AG20443 (cell line): ENCODE data around the gene IMMP2L.
"Not testable (repeated sequence)": the region's sequence is repeated elsewhere in the genome, so short reads cannot be mapped to it uniquely, and the experiment has no call there.

Experiments used
- DNase-seq: peaks from one replicate; pipeline ENCODE4 v3.0.0; 2012; ENCODE audit warnings: low spot score, mixed read lengths

IMMP2L gene

GRCh38 chr7:111561904-111562732 lies at the start of gene IMMP2L:
Gene IMMP2L (minus strand): TSS chr7:111562492.
- DNase-seq, result peak; percentile 99

GRCh38 chr7:111609483-111610254 lies 47.4 kb upstream of the IMMP2L start:
- not testable (repeated sequence) for DNase-seq

DNA sequence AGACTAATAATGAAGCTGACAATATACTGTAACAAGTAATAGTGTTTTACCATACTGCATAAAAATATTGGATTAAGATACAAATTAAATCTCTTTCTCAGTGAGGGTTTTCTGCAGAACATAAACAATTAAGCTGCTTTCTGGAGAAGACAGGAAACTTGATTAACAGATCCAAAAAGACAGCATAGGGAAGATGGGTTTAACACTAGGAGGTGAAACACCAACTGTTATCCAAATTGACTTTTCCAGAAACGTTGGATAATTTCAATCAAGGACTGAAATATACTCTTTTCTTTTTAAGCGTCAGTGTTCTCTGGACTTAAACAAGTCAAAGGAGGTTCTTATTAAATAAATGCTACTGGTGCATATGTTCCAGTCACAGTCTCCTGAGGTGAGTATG lies 45.3 kb upstream of the IMMP2L start:
- DNase-seq, result no peak

GRCh38 chr7:111605246-111605645 lies 43.0 kb upstream of the IMMP2L start:
- no peak for DNase-seq

GRCh38 chr7:111600091-111600490 lies 37.8 kb upstream of the IMMP2L start:
- no peak for DNase-seq

DNA sequence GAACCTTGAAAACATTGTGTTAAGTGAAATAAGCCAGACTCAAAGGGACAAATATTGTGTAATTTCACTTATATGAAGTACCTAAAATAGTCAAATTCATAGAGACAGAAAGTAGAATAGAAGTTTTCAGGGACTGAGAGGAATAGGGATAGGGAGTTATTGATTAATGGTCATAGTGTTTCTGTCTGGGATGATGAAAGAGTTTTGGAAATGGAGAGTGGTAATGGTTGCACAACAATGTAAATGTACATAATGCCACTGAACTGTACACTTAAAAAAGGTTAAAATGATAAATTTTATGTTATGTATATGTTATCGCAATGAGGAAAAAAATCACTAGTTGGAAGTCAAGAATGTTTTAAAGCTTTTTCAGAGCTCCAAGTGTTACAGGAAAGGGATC lies 33.5 kb upstream of the IMMP2L start:
- DNase-seq, result no peak

DNA sequence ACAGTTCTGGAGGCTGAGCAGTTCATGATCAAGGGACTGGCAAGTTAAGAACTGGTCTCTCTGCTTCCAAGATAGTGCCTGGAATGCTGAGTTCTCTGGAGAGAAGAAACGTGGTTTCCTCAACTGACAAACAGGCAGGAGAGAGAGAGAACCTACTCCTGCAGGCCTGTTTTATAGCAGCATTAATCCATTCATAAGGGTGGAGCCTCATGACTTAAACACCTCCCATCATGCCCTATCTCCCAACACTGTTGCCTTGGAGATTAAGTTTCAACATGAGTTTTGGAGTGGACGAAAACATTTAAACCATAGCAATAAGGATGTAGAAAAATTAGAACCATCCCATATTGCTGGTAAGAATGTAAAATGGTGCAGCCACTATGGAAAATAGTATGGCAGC lies 32.3 kb upstream of the IMMP2L start:
- DNase-seq, result no peak

DNA sequence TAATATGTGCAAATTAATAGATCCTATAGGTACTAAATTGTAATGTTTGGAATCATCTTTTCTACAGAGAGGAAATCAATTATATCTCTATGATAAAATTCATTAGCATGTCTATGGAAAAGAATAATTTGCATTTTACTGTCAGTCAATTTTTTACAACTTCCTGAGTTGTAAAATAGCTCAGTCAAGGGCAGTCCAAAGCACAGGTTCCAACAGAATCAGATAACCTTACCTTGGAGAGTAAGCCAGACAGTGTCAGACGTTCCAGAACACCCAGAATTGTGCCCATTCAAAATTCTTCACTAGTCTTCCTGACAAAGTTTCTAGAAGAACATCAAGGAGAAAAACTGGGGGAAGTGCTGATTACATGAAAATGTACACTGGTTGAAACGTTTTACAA lies 31.1 kb upstream of the IMMP2L start:
- DNase-seq, result no peak

DNA sequence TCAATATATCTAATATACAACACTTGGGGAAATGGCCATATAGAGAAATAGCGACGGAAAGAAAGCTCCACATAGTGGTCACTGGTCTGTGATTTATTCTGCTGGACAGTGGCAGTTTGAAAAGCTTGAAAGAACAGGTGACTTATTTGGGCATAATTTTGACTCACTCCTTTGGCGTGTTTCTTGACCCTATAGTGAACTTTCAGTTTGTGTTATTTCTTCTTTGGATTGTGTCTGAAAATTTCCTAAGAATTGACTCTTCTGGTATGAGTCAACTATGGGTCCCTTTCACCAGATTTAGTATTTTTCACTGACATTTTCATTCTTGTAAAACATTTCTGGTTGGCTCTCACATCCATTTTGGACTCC lies 25.8 kb upstream of the IMMP2L start:
- peak; percentile 9 for DNase-seq

DNA sequence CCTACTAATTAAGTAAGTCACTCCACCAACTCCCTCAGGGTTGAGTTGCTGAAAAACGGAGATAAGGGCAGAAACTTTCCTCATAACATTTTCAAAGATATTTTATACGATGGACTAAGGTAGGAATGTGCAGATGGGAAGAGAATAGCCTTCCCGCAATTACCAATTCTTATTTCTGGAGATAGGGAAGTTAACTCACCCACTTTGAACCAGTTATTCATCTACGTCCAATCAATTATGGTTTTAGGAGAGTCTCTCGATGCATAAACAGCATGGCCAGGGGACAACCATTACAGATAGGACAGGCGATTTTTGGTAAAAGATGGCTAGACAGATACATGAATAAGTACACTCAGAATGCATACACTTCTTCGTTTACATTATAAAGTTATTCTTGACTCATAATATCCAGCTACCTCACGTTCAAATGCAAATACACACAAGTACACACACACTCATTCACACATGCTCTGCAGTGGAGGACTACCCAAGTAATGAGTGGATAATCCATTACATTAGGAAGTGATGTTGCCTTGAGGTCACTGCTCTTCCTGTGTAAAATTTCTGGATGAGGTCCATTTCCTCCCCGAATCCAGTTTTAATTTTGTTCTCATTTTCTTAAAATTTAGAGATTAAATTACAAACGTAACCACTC lies 25.2 kb upstream of the IMMP2L start:
- DNase-seq, result no peak

GRCh38 chr7:111586711-111587409 lies 24.6 kb upstream of the IMMP2L start:
- no peak for DNase-seq

- DNase-seq, result not testable (repeated sequence)
Observed at GRCh38 chr7:111581784-111582488, 19.6 kb upstream of the IMMP2L start.

DNA sequence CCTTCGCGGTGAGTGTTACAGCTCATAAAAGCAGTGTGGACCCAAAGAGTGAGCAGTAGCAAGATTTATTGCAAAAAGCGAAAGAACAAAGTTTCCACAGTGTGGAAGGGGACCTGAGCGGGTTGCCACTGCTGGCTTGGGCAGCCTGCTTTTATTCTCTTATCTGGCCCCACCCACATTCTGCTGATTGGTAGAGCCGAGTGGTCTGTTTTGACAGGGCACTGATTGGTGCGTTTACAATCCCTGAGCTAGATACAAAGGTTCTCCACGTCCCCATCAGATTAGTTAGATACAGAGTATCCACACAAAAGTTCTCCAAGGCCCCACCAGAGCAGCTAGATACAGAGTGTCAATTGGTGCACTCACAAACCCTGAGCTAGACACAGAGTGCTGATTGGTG lies 18.9 kb upstream of the IMMP2L start:
- DNase-seq, result not testable (repeated sequence)

- DNase-seq, result no peak
Observed at GRCh38 chr7:111578754-111579153, 16.5 kb upstream of the IMMP2L start.

DNA sequence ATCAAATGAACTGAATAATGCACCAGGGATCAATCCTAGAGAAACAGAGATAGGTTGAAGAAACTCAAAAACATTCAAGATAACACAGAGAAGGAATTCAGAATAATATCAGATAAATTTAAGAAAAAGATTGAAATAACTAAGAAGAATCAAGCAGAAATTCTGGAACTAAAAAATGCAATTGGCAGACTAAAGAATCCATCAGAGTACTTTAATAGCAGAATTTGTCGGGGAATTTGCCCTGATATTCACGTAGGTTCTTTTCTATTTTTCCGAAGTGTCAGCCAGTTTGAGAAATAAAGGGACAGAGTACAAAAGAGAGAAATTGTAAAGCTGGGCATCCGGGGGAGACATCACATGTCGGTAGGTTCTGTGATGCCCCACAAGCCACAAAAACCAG lies 9.4 kb upstream of the IMMP2L start:
- DNase-seq, result no peak

- DNase-seq, result no peak
Observed at GRCh38 chr7:111568870-111569462, 6.7 kb upstream of the IMMP2L start.

- DNase-seq, result no peak
Observed at GRCh38 chr7:111568419-111568818, 6.1 kb upstream of the IMMP2L start.

GRCh38 chr7:111564078-111564477 lies 1.8 kb upstream of the IMMP2L start:
- DNase-seq, result no peak

DNA sequence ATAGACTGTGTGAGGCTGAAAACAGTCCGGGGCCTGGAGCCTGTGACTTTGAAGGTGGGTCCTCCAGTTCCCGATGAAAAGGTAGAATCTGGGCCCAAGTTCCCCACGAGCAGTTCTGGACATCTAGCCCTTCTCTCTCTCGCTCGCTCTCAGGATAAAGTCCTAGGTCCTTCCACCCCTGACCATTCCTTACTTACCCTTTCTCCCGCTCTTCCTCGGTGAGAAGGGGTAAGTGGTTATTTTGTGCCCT lies 713 bp downstream of the IMMP2L start:
- DNase-seq, result no peak

- DNase-seq, result no peak
Observed at GRCh38 chr7:111560773-111561653, 1.3 kb downstream of the IMMP2L start.

GRCh38 chr7:111558991-111559390 lies 3.3 kb downstream of the IMMP2L start:
- DNase-seq, result no peak
